A673 (cell line): Measurements from ENCODE around the gene THSD4.

ENCODE experiments used
- EZH2 ChIP-seq: fragments of 200-600 bp; sonication (generic); IDR thresholded peaks from 2 replicates; pipeline ENCODE4 v1.6.1; 2017; ENCODE audit warnings: borderline replicate concordance, low read depth, mild to moderate bottlenecking, mixed read lengths, antibody characterized with exemption, low read length; ENCODE audit not compliant: poor library complexity, severe bottlenecking
- TF ChIP-seq, protein P1 (sequence below): fragments of 300-800, 200-600 bp; sonication (generic); conservative IDR thresholded peaks from 2 replicates; pipeline ENCODE4 v1.5.1; 2017; ENCODE audit warnings: low read depth, mild to moderate bottlenecking, antibody characterized with exemption, low read length, moderate library complexity, mixed read lengths

DNA sequence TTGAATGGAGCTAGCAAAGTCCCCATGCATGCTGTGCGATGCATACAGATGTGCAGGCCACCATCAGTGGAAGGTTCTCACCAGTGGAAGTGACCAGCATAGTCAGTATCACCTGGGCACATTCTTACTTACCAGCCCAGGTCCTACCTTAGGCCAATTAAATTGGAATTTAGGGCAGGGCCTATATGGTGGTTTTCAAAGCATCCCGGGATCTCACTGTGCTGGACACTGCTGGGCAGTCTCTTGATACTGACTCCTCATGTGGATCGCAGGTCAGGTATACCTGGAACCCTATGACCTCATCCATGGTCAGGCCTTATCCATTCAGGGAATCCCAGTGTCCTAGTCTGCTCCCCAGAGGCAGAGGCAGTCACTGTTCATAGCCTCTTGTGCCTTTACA, 358.5 kb downstream of the THSD4 start:
- TF ChIP-seq, protein P1, sequence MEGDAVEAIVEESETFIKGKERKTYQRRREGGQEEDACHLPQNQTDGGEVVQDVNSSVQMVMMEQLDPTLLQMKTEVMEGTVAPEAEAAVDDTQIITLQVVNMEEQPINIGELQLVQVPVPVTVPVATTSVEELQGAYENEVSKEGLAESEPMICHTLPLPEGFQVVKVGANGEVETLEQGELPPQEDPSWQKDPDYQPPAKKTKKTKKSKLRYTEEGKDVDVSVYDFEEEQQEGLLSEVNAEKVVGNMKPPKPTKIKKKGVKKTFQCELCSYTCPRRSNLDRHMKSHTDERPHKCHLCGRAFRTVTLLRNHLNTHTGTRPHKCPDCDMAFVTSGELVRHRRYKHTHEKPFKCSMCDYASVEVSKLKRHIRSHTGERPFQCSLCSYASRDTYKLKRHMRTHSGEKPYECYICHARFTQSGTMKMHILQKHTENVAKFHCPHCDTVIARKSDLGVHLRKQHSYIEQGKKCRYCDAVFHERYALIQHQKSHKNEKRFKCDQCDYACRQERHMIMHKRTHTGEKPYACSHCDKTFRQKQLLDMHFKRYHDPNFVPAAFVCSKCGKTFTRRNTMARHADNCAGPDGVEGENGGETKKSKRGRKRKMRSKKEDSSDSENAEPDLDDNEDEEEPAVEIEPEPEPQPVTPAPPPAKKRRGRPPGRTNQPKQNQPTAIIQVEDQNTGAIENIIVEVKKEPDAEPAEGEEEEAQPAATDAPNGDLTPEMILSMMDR: no peak
- no peak for TF ChIP-seq EZH2
